HG02588 (cell line): ENCODE measurements around the gene ZNF181.
"Not testable (repeated sequence)": the region's sequence is repeated elsewhere in the genome, so short reads cannot be mapped to it uniquely, and the experiment has no call there.

ENCODE experiments used
- ATAC-seq: cut with Tn5 transposase; IDR thresholded peaks from one replicate; pipeline ENCODE4 v1.9.1; 2021; ENCODE audit warnings: mild to moderate bottlenecking, moderate library complexity; ENCODE audit not compliant: unreplicated experiment

Gene ZNF181

DNA sequence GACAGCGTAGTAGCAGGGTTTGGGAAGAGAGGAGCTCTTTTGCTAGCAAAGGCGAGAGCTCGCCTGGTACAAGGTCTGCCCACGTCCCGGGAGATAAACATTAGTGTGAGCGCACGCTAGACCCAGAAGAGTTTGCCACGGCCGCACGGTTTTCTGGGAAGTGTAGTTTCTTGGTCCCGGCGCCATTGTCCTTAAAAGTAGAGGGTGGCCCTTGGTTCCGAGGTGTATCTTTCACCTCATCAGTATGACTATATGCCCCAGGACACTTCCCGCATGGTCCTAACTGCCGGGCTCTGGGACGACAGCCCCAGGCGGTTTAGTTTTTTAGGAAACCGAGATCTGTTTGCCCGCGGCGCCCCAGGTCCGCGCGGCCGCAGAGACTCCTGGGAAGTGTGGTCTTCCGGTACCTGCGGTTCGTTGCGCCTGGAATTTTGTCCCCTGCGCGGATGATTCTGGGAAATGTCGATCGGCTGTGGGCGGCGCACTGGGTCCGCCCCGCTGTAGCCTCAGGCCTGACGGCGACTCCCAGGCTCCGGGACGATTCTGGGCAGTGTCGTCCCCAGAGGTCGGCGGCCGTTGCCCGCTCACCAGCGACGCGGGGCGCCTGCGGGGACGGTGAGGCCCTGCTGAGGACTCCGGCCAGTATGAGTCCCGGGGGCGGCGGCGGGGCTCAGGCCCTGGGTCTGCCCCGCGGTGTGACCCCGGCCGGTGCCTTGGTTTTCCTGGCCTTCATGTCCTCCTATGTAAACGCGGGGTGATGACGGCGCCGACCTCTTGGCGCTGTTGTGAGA lies at the start of gene ZNF181:
Gene ZNF181 (plus strand): TSS at position 498 of the 791 bp plus-strand sequence. CDS start 795 bp downstream, outside the sequence.
- peak; percentile 80 for ATAC-seq

DNA sequence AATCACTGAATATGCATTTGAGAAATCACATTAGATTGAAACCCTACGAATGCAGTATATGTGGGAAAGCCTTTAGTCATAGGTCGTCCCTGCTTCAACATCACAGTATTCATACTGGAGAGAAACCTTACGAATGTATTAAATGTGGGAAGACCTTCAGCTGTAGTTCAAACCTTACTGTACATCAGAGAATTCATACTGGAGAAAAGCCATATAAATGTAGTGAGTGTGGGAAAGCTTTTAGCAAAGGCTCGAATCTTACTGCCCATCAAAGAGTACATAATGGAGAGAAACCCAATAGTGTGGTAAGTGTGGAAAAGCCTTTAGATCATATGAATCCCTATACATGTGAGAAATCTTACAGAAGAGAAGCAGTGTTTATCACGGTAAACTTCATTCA lies 48.8 kb upstream of the ZNF181 start:
- not testable (repeated sequence) for ATAC-seq

- no peak for ATAC-seq
Measured at GRCh38 chr19:34686455-34686854, 47.6 kb upstream of the ZNF181 start.

GRCh38 chr19:34687348-34687747 lies 46.7 kb upstream of the ZNF181 start:
- no peak for ATAC-seq

GRCh38 chr19:34688592-34688991 lies 45.5 kb upstream of the ZNF181 start:
- ATAC-seq = no peak

- no peak for ATAC-seq
Measured at GRCh38 chr19:34690372-34690771, 43.7 kb upstream of the ZNF181 start.

GRCh38 chr19:34692549-34692948 lies 41.5 kb upstream of the ZNF181 start:
- ATAC-seq = no peak

DNA sequence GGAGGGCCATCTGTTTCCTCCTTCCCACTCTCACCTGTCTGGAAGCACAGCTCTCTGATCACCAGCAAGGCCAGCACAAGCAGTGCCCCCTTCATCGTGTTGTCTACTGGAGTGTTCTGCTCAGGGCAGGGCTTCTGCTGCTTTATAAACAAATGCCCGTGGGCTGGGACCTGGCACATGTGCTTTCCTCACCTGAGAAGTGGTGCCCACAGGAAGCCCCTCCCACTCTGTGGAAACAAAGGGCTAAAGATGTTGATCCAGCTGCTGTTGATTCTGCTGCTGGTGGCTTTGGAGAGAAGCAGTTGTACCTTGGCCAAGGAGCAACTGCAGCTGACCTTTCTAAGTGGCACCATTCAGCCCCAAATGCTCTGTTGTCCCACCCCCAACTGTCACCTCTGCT lies 26.4 kb upstream of the ZNF181 start:
- ATAC-seq = no peak

GRCh38 chr19:34711890-34712289 lies 22.2 kb upstream of the ZNF181 start:
- no peak for ATAC-seq

GRCh38 chr19:34712395-34713261 lies 21.4 kb upstream of the ZNF181 start:
- no peak for ATAC-seq

DNA sequence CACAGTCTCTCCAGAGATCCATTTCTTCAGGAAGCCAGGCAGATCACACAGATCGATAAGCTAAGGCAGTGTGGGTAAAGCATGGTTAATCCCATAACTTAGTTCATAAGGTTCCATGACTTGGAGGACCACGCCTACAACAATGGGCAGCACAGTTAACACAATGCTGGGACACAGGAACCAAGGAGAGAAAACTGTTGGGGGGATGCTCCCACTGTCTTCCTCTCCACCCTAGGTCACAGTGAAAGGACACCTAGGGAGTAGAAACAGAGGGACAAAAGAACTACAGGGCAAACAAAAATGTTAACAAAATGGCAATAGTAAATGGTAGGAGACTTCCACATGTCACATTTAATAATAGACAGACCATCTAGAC lies 20.8 kb upstream of the ZNF181 start:
- ATAC-seq = no peak

DNA sequence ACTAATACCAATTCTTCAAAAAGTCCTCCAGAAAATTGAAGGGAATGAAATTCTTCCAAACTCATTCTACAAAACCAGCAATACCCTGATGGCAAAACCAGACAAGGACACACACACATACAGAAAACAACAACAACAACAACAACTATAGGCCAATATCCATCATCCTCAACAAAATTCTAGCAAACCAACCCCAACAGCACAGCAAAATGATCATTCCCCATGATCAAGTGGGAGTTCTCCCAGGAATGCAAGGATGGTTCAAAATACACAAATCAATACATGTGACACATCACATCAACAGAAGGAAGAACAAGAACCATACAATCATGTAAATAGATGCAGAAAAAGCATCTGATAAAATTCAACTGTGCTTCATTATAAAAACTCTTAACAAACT lies 18.7 kb upstream of the ZNF181 start:
- no peak for ATAC-seq

DNA sequence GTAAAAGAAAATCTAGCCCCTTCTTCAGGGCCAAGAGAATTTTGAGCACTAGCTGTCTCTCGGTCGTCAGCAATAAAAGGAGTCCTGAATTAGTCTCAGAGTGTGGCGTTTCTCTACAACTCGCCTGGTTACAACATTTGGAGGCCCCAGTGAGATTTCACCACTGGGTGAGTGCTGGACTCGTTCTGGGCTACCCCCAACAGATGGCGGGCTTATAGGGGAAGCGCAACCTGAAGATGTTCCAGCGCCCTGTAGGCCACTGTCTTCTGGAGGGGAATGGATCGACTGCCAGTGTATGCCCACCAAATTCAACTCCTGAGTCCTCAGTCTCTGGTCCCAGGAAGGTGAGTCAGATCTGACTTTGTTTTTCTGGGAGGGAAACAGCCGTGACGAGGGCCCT lies 11.7 kb upstream of the ZNF181 start:
- no peak for ATAC-seq

GRCh38 chr19:34725400-34725799 lies 8.6 kb upstream of the ZNF181 start:
- no peak for ATAC-seq

- ATAC-seq = no peak
Measured at GRCh38 chr19:34731019-34731829, 2.8 kb upstream of the ZNF181 start.

DNA sequence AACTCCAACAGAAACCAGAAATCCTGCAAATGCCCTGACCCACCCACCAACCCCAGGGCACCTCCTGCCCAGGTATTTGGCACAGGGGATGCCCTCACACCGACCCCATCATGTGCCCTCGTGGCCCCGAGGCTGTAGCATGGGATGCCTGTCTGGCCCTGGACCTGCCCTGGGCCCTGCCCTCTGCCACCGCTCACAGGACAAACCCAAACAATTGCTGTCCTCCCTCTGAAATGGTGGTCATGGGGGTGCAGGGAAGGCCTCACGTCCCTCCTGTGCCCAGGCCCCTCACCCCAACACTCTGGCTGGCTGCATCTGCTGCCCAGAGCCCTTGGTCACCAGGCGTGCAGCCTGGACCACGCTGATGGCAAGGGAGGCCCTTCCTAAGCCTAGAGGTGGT lies 2.1 kb upstream of the ZNF181 start:
- no peak for ATAC-seq

DNA sequence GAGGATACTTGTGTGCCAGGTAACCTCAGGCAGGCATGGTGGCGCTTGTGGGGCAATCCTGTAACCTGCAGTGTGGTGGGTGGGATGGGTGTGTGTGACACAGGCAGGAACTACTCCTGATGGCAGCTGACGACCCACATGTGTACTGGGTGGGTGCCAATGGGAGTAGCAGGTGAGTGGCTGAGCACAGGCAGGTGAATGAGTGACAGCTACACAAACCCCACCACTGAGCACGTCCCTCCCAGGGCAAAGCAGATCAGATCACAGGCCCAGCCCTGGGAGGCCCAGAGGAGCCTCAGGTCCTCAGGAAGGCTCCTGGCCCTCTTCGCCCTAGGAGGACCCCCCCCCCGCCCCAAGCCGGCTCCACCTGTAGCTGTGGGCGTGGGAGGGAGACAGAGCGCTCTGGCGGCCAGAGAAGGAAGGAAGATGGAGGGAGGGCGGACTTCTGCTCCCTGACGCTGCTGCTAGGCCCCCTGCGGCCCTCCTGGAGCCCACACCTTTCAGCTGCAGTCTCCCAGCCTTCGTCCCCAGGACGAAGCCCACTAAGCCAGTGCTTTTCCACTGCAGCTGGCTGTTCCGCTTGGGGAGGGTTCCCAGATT lies 1.3 kb upstream of the ZNF181 start:
- ATAC-seq = no peak

DNA sequence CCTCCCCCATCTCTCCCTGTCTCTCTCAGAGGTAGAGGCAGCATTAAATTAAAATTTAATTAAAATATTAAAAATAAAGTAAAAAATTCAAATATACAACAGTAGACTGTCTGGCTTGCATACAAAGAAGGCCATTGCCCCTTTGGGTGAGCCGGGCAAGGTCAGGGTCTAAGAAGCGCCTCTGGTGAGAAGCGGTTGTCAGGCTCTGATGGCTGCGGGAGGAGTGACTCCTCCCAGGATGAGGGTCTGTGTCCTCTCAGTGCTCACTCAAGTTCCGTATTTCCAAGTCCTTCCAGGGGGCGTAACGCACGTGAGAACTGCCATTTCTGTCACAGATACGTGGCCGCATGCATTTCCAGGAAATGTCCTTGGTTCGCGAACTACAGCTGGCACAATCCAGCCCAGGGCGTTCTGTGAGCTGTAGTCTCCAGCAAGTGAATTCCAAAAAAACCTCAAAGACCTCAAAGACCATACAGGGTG lies 737 bp upstream of the ZNF181 start:
- ATAC-seq = peak; percentile 8

- ATAC-seq = no peak
Measured at GRCh38 chr19:34734537-34735103, 577 bp downstream of the ZNF181 start.
